H1 (cell line): ENCODE data around the gene CD1B. TPM values are rescaled to one million over a fixed set of nuclear protein-coding genes. Genes with fewer than 3 reads are reported as not detected.

Experiments
- CTCF ChIA-PET: fragments of 300-600 bp; sonication (Branson Sonifier 250); formaldehyde crosslinking; loops from one replicate; lab custom pipeline; 2021; ENCODE audit not compliant: partially characterized antibody; lab: Charles Lee
- POLR2A ChIA-PET: fragments of 300-600 bp; sonication (Branson Sonifier 250); formaldehyde crosslinking; loops from one replicate; lab custom pipeline; 2021; ENCODE audit warnings: inconsistent platforms; ENCODE audit not compliant: partially characterized antibody; lab: Charles Lee
- DNase-seq, 2 experiments: peaks; one replicate each; pipeline versions ENCODE4 v3.0.0 to v3.0.0-alpha.2; 2010 to 2022; ENCODE audit warnings: low spot score in 2 of 2, low read depth in 1 of 2, mixed read lengths in 1 of 2
- FAIRE-seq: peaks from 2 replicates; lab custom pipeline; 2011; peaks lifted over from hg19 to GRCh38; lab: Jason Lieb, UNC
- H2AFZ ChIP-seq: 2 replicates; pipeline ENCODE4 v1.8.1; 2012; ENCODE audit warnings: low read length, inconsistent platforms
- H2AK5ac ChIP-seq: 2 replicates; pipeline ENCODE4 v1.6.1; 2013; ENCODE audit warnings: low read depth, low read length
- H2BK120ac ChIP-seq: replicated peaks from 2 replicates; pipeline ENCODE3; 2013; ENCODE audit warnings: low read depth, low read length, inconsistent platforms
- H2BK12ac ChIP-seq: 2 replicates; pipeline ENCODE4 v1.6.1; 2013; ENCODE audit warnings: low read depth, low read length
- H2BK15ac ChIP-seq: 2 replicates; pipeline ENCODE4 v1.6.1; 2013; ENCODE audit warnings: low read length
- H2BK20ac ChIP-seq: 2 replicates; pipeline ENCODE4 v1.6.1; 2013; ENCODE audit warnings: low read length
- H2BK5ac ChIP-seq: 2 replicates; pipeline ENCODE4 v1.6.1; 2013; ENCODE audit warnings: low read depth, low read length
- H3K14ac ChIP-seq: 2 replicates; pipeline ENCODE4 v1.6.1; 2013; ENCODE audit warnings: inconsistent platforms; ENCODE audit not compliant: insufficient read length
- H3K18ac ChIP-seq: 2 replicates; pipeline ENCODE4 v1.6.1; 2013; ENCODE audit warnings: low read length; ENCODE audit errors: extremely low read depth
- H3K23ac ChIP-seq: 2 replicates; pipeline ENCODE4 v1.6.1; 2013; ENCODE audit warnings: inconsistent platforms; ENCODE audit not compliant: insufficient read length
- H3K23me2 ChIP-seq: 2 replicates; pipeline ENCODE4 v1.6.1; 2013; ENCODE audit warnings: low read depth, low read length
- H3K27ac ChIP-seq: 2 replicates; pipeline ENCODE4 v1.6.1; 2011; ENCODE audit warnings: low read depth, low read length, inconsistent platforms
- H3K27me3 ChIP-seq, 4 experiments: replicated peaks in 1 of 4; 1 replicate in 1 of 4; 2 replicates in 3 of 4; pipeline versions ENCODE4 v1.6.1 to v1.8.1; 2011 to 2013; ENCODE audit warnings: low read length in 3 of 4, mild to moderate bottlenecking in 3 of 4, inconsistent platforms in 2 of 4, mixed read lengths in 2 of 4, moderate library complexity in 1 of 4; ENCODE audit not compliant: control insufficient read depth in 3 of 4, insufficient read depth in 3 of 4; ENCODE audit errors: extremely low read depth in 1 of 4
- H3K36me3 ChIP-seq, 4 experiments: 2 replicates each; pipeline versions ENCODE4 v1.6.1 to v1.8.1; 2011 to 2013; ENCODE audit warnings: mild to moderate bottlenecking in 4 of 4, low read length in 3 of 4, moderate library complexity in 2 of 4, control low read depth in 1 of 4, inconsistent platforms in 1 of 4; ENCODE audit not compliant: insufficient read depth in 4 of 4, control insufficient read depth in 2 of 4
- H3K4ac ChIP-seq: replicated peaks from 2 replicates; pipeline ENCODE3; 2013; ENCODE audit warnings: low read length, low read depth, mixed read lengths, inconsistent platforms; ENCODE audit not compliant: insufficient read length
- H3K4me1 ChIP-seq, 4 experiments: replicated peaks in 1 of 4; 1 replicate in 1 of 4; 2 replicates in 3 of 4; pipeline versions ENCODE4 v1.6.1 to v1.8.1; 2011 to 2013; ENCODE audit warnings: low read length in 3 of 4, inconsistent platforms in 2 of 4, mixed read lengths in 1 of 4; ENCODE audit not compliant: insufficient read depth in 4 of 4, control insufficient read depth in 3 of 4
- H3K4me2 ChIP-seq, 2 experiments: 2 replicates each; pipeline versions ENCODE4 v1.6.1 to v1.8.1; 2011 to 2013; ENCODE audit warnings: low read depth in 2 of 2, low read length in 2 of 2, control low read depth in 1 of 2, inconsistent platforms in 1 of 2, mild to moderate bottlenecking in 1 of 2; ENCODE audit not compliant: insufficient read depth in 1 of 2
- H3K4me3 ChIP-seq, 4 experiments: fragments of 200-600, 300-600 bp in 1 of 4; sonication (generic), shearing (Covaris generic), sonication (Bioruptor Twin) in 1 of 4; 2 replicates each; pipeline versions ENCODE4 v1.5.1 to v1.8.1; 2011 to 2016; ENCODE audit warnings: low read length in 4 of 4, low read depth in 3 of 4, control low read depth in 2 of 4, inconsistent platforms in 2 of 4, mild to moderate bottlenecking in 2 of 4, mixed read lengths in 1 of 4, moderate library complexity in 1 of 4; ENCODE audit not compliant: insufficient read depth in 2 of 4; ENCODE audit errors: extremely low read depth in 1 of 4
- H3K56ac ChIP-seq: replicated peaks from 2 replicates; pipeline ENCODE3; 2013; ENCODE audit warnings: low read depth, mild to moderate bottlenecking, mixed read lengths, low read length, inconsistent platforms; ENCODE audit not compliant: insufficient read length
- H3K79me1 ChIP-seq: 2 replicates; pipeline ENCODE4 v1.6.1; 2013; ENCODE audit warnings: low read depth, low read length, control low read depth
- H3K79me2 ChIP-seq, 2 experiments: 2 replicates each; pipeline versions ENCODE4 v1.6.1 to v1.8.1; 2012 to 2013; ENCODE audit warnings: low read length in 2 of 2, mild to moderate bottlenecking in 2 of 2, inconsistent platforms in 1 of 2; ENCODE audit not compliant: insufficient read depth in 2 of 2, control insufficient read depth in 1 of 2
- H3K9ac ChIP-seq, 4 experiments: replicated peaks in 1 of 4; 1 replicate in 1 of 4; 2 replicates in 3 of 4; pipeline versions ENCODE4 v1.6.1 to v1.8.1; 2011 to 2013; ENCODE audit warnings: low read depth in 3 of 4, low read length in 3 of 4, control low read depth in 2 of 4, mild to moderate bottlenecking in 2 of 4, moderate library complexity in 2 of 4, inconsistent platforms in 1 of 4; ENCODE audit errors: extremely low read depth in 1 of 4
- H3K9me3 ChIP-seq, 2 experiments: 2 replicates each; pipeline versions ENCODE4 v1.6.1 to v1.8.1; 2012 to 2013; ENCODE audit warnings: mild to moderate bottlenecking in 2 of 2, moderate library complexity in 2 of 2, control low read depth in 1 of 2, inconsistent platforms in 1 of 2, low read depth in 1 of 2, low read length in 1 of 2, mixed read lengths in 1 of 2; ENCODE audit not compliant: insufficient read depth in 2 of 2
- H4K20me1 ChIP-seq, 2 experiments: replicated peaks in 1 of 2; 2 replicates each; pipeline versions ENCODE3 to v1.8.1; 2011 to 2013; ENCODE audit warnings: inconsistent platforms in 2 of 2, low read length in 2 of 2, mild to moderate bottlenecking in 1 of 2; ENCODE audit not compliant: insufficient read depth in 2 of 2, control insufficient read depth in 1 of 2
- H4K5ac ChIP-seq: 2 replicates; pipeline ENCODE4 v1.6.1; 2013; ENCODE audit warnings: low read length, low read depth, mixed read lengths, inconsistent platforms; ENCODE audit not compliant: insufficient read length
- H4K8ac ChIP-seq: 2 replicates; pipeline ENCODE4 v1.8.0; 2013; ENCODE audit warnings: mild to moderate bottlenecking, moderate library complexity, low read length, inconsistent platforms; ENCODE audit not compliant: insufficient read depth; ENCODE audit errors: extremely low read depth
- H4K91ac ChIP-seq: replicated peaks from 2 replicates; pipeline ENCODE3; 2013; ENCODE audit warnings: low read length, mixed read lengths, inconsistent platforms; ENCODE audit not compliant: insufficient read length
- FOSL1 ChIP-seq: IDR thresholded peaks from 2 replicates; pipeline ENCODE4 v1.6.1; 2011; ENCODE audit warnings: mild to moderate bottlenecking, low read depth, low read length, moderate library complexity; ENCODE audit not compliant: insufficient read depth
- WGBS, 2 experiments: shearing (Covaris generic) in 1 of 2; methylation state at CpG; one replicate each; pipeline versions ENCODE4 v1.1.6 to v1.1.7; 2013 to 2015; ENCODE audit warnings: low lambda C conversion rate in 2 of 2, mixed read lengths in 2 of 2, inconsistent platforms in 1 of 2, low coverage in 1 of 2, missing lambda C conversion rate in 1 of 2; ENCODE audit not compliant: insufficient replicate concordance in 2 of 2, insufficient coverage in 1 of 2, insufficient read length in 1 of 2; ENCODE audit errors: extremely low coverage in 1 of 2, missing lambda C conversion rate in 1 of 2; 5-methylcytosine and 5-hydroxymethylcytosine counted together
- polyA plus RNA-seq, 7 experiments: library from polyadenylated mRNA; depleted of rRNA in 3 of 7; stranded (reverse) in 5 of 7; unstranded in 2 of 7; fragments of >200 nt in 5 of 7; fragments of 200-250 nt in 2 of 7; gene quantifications; 1 replicate in 5 of 7; 2 replicates in 1 of 7; 4 replicates in 1 of 7; pipeline versions ENCODE4 v1.2.1 to v1.2.3, GENCODE V29; 2011 to 2013; ENCODE audit warnings: missing spikeins in 2 of 7, mixed read lengths in 2 of 7
- total RNA-seq: library from RNA; stranded (reverse); fragmentation: NEBNext Ultra II Directional; extraction: Animal tissue kit (Norgen Biotek cat#: 25700); gene quantifications from 2 replicates; pipeline ENCODE4 v1.2.1, GENCODE V29; 2021

The CD1B gene
- total and polyA plus RNA-seq, 2 of the 8 experiments (the other 6 are each of a cell fraction or from before 2014, with no cell fraction given): not detected

- Histone ChIP-seq H3K27ac (no peak overlapping the region), H3K79me1 (no peaks in the 10 kb centered on the region), H4K8ac (no peak overlapping the region), H2BK12ac (no peak overlapping the region), H3K56ac (no peak overlapping the region), H3K9ac (no peak overlapping the region), H4K91ac (no peak overlapping the region), H4K5ac (no peak overlapping the region), H2BK15ac (no peak overlapping the region), H3K79me2 (no peaks in the 10 kb centered on the region), H4K20me1 (no peaks in the 10 kb centered on the region), H2BK5ac (no peak overlapping the region), H3K36me3 (no peaks in the 10 kb centered on the region), H3K4me2 (no peak overlapping the region), H2AFZ (no peak overlapping the region), H3K23me2 (no peaks in the 10 kb centered on the region), H3K14ac (no peak overlapping the region), H2BK20ac (no peak overlapping the region), H3K4ac (no peak overlapping the region), H3K23ac (no peak overlapping the region), H3K18ac (no peak overlapping the region), H3K4me1 (no peaks in the 10 kb centered on the region), H2AK5ac (no peak overlapping the region), H3K27me3 (no peaks in the 10 kb centered on the region), H3K9me3 (no peaks in the 10 kb centered on the region; a peak in 1 of 4 replicates), H2BK120ac (no peak overlapping the region), H3K4me3 (no peak overlapping the region)
- 90% methylated on average over 2 of the region's 2 CpGs; no CpG with 5 or more reads in 1 of the 2 experiments for WGBS, 2 experiments
- FAIRE-seq (no peak), DNase-seq (no peak)
- ChIA-PET CTCF (interaction anchor here (0.9 kb wide), 1 partner anchor 373 kb away, joined by 3 read pairs; no protein-coding TSS in a partner anchor), POLR2A (no interaction called here)
- no peak for TF ChIP-seq FOSL1
Observed at GRCh38 chr1:158334526-158335212, 3.3 kb upstream of the CD1B start.
